Tibial nerve (tissue), 4 donors: ENCODE results near the gene MYO5A.

Experiments
- CTCF ChIP-seq, 5 experiments: fragments of 200-600 bp in 3 of 5; fragments of 450-650 bp in 2 of 5; sonication (generic) in 3 of 5; IDR thresholded peaks; one replicate each; pipeline ENCODE4 v1.5.1; 2016 to 2019; ENCODE audit warnings: antibody characterized with exemption in 5 of 5, mild to moderate bottlenecking in 3 of 5, moderate library complexity in 2 of 5
- EP300 ChIP-seq, 2 donors: sonication (generic); formaldehyde crosslinking; IDR thresholded peaks; one replicate each; pipeline ENCODE4 v1.6.1; 2017; ENCODE audit warnings: antibody characterized with exemption in 2 of 2, mild to moderate bottlenecking in 1 of 2
- POLR2A ChIP-seq, 2 donors: fragments of 450-650 bp; IDR thresholded peaks; one replicate each; pipeline ENCODE4 v1.6.1; 2017; ENCODE audit warnings: antibody characterized with exemption in 2 of 2, mild to moderate bottlenecking in 2 of 2, moderate library complexity in 2 of 2

GRCh38 chr15:52546031-52546751, 17.5 kb upstream of the MYO5A start:
- TF ChIP-seq CTCF (IDR thresholded peaks at IDR 0.05) (no peak), POLR2A (IDR thresholded peaks at IDR 0.05) (no peak), EP300 (IDR thresholded peaks at IDR 0.05) (no peak)
